Endothelial cell of umbilical vein (primary cell): Measurements from ENCODE around the gene EPDR1.

Experiments
- EZH2 ChIP-seq: IDR thresholded peaks from 2 replicates; pipeline ENCODE4 v1.6.1; 2012; ENCODE audit warnings: borderline replicate concordance, low read depth, mild to moderate bottlenecking, moderate library complexity, low read length, inconsistent platforms; ENCODE audit not compliant: severe bottlenecking
- FOS ChIP-seq: IDR thresholded peaks from 2 replicates; pipeline ENCODE4 v1.6.1; 2011; ENCODE audit warnings: mild to moderate bottlenecking, low read length, moderate library complexity, borderline replicate concordance; ENCODE audit not compliant: insufficient read depth
- JUN ChIP-seq: IDR thresholded peaks from 2 replicates; pipeline ENCODE4 v1.6.1; 2011; ENCODE audit warnings: borderline replicate concordance, low read depth; ENCODE audit not compliant: insufficient read length, insufficient read depth
- MYC ChIP-seq: IDR thresholded peaks from one replicate; pipeline ENCODE4 v1.6.1; 2011; ENCODE audit warnings: mild to moderate bottlenecking, low read depth, low read length
- POLR2A ChIP-seq: IDR thresholded peaks from 2 replicates; pipeline ENCODE4 v1.6.1; 2012; ENCODE audit warnings: low read depth, mild to moderate bottlenecking, control low read depth, low read length
- POLR2AphosphoS5 ChIP-seq: IDR thresholded peaks from 2 replicates; pipeline ENCODE4 v1.6.1; 2012; ENCODE audit warnings: low read depth, mild to moderate bottlenecking, control low read depth, low read length, moderate library complexity; ENCODE audit not compliant: insufficient read depth
- TF ChIP-seq, protein P1 (sequence below), 2 donors: IDR thresholded peaks; 1 replicate in 1 of 2; 2 replicates in 1 of 2; pipeline ENCODE4 v1.5.1; 2011; ENCODE audit warnings: low read length in 2 of 2, mild to moderate bottlenecking in 2 of 2, moderate library complexity in 2 of 2, control low read depth in 1 of 2, inconsistent platforms in 1 of 2, low read depth in 1 of 2; ENCODE audit not compliant: insufficient read depth in 1 of 2; ENCODE audit errors: extremely low read depth in 1 of 2
- TF ChIP-seq, protein P2 (sequence below): IDR thresholded peaks from 2 replicates; pipeline ENCODE4 v1.6.1; 2011; ENCODE audit not compliant: insufficient read depth, insufficient read length

DNA sequence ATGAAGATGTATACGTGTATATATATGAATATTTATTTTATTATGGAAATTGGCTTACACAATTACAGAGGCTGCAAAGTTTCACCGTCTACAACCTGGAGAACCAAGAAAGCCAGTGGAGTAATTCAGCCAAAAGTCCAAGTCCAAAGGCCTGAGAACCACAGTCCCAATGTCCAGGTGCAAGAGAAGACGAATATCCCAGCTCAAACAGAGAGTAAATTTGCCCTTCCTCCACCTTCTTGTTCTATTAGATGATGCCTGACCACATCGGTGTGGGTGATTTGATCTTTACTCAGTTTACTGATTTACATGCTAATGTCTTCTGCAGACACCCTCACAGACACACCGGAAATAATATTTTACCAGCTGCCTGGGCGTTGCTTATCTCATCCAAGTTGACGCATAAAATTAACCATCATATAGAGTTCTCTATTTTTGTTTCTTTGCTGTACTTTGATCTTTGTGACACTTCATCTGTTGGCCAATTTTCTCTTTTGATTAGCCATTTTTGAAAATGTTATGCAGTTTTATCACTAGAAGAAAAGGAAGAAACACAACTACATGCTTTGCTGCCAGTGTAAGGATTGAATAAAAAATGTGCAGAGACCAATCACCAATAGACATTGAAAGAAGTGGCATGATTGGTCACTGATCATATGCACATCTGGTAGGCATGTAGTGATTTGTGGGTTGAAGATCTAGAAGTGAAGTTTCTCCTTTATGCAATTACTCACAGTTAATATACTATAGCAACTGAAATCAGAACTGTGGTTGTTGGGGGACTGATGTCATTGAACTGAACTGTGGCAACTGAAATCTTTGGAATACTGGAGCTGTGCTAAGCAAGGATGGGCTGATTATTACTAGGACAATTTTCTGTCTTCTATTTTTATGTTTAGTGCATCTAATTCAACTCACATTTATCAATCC is 68.5 kb downstream of the EPDR1 start:
- TF ChIP-seq EZH2 = no peak
- TF ChIP-seq, protein P1, sequence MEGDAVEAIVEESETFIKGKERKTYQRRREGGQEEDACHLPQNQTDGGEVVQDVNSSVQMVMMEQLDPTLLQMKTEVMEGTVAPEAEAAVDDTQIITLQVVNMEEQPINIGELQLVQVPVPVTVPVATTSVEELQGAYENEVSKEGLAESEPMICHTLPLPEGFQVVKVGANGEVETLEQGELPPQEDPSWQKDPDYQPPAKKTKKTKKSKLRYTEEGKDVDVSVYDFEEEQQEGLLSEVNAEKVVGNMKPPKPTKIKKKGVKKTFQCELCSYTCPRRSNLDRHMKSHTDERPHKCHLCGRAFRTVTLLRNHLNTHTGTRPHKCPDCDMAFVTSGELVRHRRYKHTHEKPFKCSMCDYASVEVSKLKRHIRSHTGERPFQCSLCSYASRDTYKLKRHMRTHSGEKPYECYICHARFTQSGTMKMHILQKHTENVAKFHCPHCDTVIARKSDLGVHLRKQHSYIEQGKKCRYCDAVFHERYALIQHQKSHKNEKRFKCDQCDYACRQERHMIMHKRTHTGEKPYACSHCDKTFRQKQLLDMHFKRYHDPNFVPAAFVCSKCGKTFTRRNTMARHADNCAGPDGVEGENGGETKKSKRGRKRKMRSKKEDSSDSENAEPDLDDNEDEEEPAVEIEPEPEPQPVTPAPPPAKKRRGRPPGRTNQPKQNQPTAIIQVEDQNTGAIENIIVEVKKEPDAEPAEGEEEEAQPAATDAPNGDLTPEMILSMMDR (IDR thresholded peaks at IDR 0.05; ENCODE audit: extremely low read depth in 1 of 2, insufficient read depth in 1 of 2, low read depth in 1 of 2, low read length in 2 of 2) = no peak
- no peak for TF ChIP-seq POLR2A
- no peak for TF ChIP-seq POLR2AphosphoS5
- TF ChIP-seq MYC = no peak
- TF ChIP-seq, protein P2, sequence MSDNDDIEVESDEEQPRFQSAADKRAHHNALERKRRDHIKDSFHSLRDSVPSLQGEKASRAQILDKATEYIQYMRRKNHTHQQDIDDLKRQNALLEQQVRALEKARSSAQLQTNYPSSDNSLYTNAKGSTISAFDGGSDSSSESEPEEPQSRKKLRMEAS = no peak
- no peak for TF ChIP-seq FOS
- TF ChIP-seq JUN = no peak
